DOHH2 (cell line): ENCODE results near the gene CPN1.

Source experiments
- CTCF ChIP-seq: fragments of 200-600 bp; sonication (generic); IDR thresholded peaks from one replicate; pipeline ENCODE4 v1.5.1; 2014; ENCODE audit warnings: antibody characterized with exemption, mild to moderate bottlenecking, low read depth, low read length; ENCODE audit not compliant: poor library complexity, severe bottlenecking
- EZH2phosphoT487 ChIP-seq: fragments of 200-600 bp; sonication (generic); IDR thresholded peaks from 2 replicates; pipeline ENCODE4 v1.6.1; 2017; ENCODE audit warnings: borderline replicate concordance, mild to moderate bottlenecking, antibody characterized with exemption, low read length, moderate library complexity, mixed read lengths

- TF ChIP-seq CTCF (no peak), EZH2phosphoT487 (no peak)
Observed at GRCh38 chr10:100065084-100065660, 16.5 kb downstream of the CPN1 start.
